GM19468 (cell line): ENCODE measurements around the gene C2CD4A.
"Not testable (repeated sequence)": the region's sequence is repeated elsewhere in the genome, so short reads cannot be mapped to it uniquely, and the experiment has no call there.

Experiments used
- ATAC-seq: cut with Tn5 transposase; IDR thresholded peaks from one replicate; pipeline ENCODE4 v1.9.1; 2021; ENCODE audit warnings: mild to moderate bottlenecking, moderate library complexity, moderate number of reproducible peaks; ENCODE audit not compliant: unreplicated experiment; ENCODE audit errors: extremely low read depth

The C2CD4A gene

GRCh38 chr15:62066663-62067447, at the start of gene C2CD4A:
C2CD4A (plus strand) TSS chr15:62066977; CDS start chr15:62067614, 637 bp downstream.
- no peak for ATAC-seq

- ATAC-seq, result no peak
These were observed 46.1 kb upstream of the C2CD4A start for GRCh38 chr15:62020576-62021160.

- ATAC-seq, result no peak
These were observed 44.7 kb upstream of the C2CD4A start for GRCh38 chr15:62021991-62022600.

- ATAC-seq, result no peak
These were observed 40.1 kb upstream of the C2CD4A start for GRCh38 chr15:62026487-62027262.

GRCh38 chr15:62027263-62027565, 39.6 kb upstream of the C2CD4A start:
- ATAC-seq, result no peak

- ATAC-seq, result no peak
These were observed 38.9 kb upstream of the C2CD4A start for GRCh38 chr15:62027916-62028315.

GRCh38 chr15:62035256-62035924, 31.4 kb upstream of the C2CD4A start:
- no peak for ATAC-seq

GRCh38 chr15:62046078-62046743, 20.6 kb upstream of the C2CD4A start:
- ATAC-seq, result no peak

- ATAC-seq, result no peak
These were observed 19.4 kb upstream of the C2CD4A start for GRCh38 chr15:62047282-62047827.

GRCh38 chr15:62048254-62048653, 18.5 kb upstream of the C2CD4A start:
- not testable (repeated sequence) for ATAC-seq

GRCh38 chr15:62050115-62050514, 16.7 kb upstream of the C2CD4A start:
- ATAC-seq, result no peak

- no peak for ATAC-seq
These were observed 15.6 kb upstream of the C2CD4A start for GRCh38 chr15:62051166-62051565.

GRCh38 chr15:62052713-62053112, 14.1 kb upstream of the C2CD4A start:
- no peak for ATAC-seq

- ATAC-seq, result no peak
These were observed 13.2 kb upstream of the C2CD4A start for GRCh38 chr15:62053439-62054085.

GRCh38 chr15:62054979-62055378, 11.8 kb upstream of the C2CD4A start:
- ATAC-seq, result no peak

- no peak for ATAC-seq
These were observed 9.3 kb upstream of the C2CD4A start for GRCh38 chr15:62057341-62057980.

GRCh38 chr15:62058327-62059028, 8.3 kb upstream of the C2CD4A start:
- no peak for ATAC-seq
